ENCODE data around the gene B4GALNT2. TPM values are rescaled to one million over a fixed set of nuclear protein-coding genes. Genes with fewer than 3 reads are reported as not detected.
A peak's percentile ranks its signal among the peaks of the same experiment; 100 is the strongest.
"Not testable (repeated sequence)": the region's sequence is repeated elsewhere in the genome, so short reads cannot be mapped to it uniquely, and the experiment has no call there.

B4GALNT2 gene
- total RNA-seq, 1 donor from 2014 or later, result 0.98 TPM

DNA sequence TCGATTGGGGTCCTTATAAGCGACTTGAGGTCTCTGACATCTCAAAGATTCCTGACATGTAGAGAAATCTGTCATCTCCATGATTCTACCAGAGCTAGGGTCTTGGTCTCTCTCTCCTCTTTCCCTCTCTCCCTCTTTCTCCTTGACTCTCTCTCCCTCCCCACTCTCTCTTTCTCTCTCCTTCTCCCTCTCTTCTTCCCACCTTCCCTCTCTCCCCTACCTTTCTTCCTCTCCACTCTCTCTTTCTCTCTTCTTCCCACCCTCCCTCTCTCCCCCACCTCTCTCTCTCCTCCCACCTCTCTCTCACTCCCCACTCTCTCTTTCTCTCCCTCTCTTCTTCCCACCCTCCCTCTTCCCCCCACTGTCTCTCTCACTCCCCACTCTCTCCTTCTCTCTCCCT lies 32.6 kb downstream of the B4GALNT2 start:
- no peaks in the 10 kb centered on the region for H3K9me3 Mint-ChIP-seq (ENCODE audit: unreplicated experiment)
- H3K4me1 Mint-ChIP-seq (ENCODE audit: low read depth, unreplicated experiment), result no peaks in the 10 kb centered on the region
- peaks cover 2% of the 10 kb centered on the region for H3K27me3 Mint-ChIP-seq (ENCODE audit: unreplicated experiment)
- no peak for DNase-seq
- no peaks in the 10 kb centered on the region for H3K36me3 Mint-ChIP-seq (ENCODE audit: unreplicated experiment)
- H3K4me3 Mint-ChIP-seq (ENCODE audit: unreplicated experiment), result no peak overlapping the region
- H3K27ac Mint-ChIP-seq (ENCODE audit: unreplicated experiment), result no peak overlapping the region
- TF ChIP-seq, protein P1, sequence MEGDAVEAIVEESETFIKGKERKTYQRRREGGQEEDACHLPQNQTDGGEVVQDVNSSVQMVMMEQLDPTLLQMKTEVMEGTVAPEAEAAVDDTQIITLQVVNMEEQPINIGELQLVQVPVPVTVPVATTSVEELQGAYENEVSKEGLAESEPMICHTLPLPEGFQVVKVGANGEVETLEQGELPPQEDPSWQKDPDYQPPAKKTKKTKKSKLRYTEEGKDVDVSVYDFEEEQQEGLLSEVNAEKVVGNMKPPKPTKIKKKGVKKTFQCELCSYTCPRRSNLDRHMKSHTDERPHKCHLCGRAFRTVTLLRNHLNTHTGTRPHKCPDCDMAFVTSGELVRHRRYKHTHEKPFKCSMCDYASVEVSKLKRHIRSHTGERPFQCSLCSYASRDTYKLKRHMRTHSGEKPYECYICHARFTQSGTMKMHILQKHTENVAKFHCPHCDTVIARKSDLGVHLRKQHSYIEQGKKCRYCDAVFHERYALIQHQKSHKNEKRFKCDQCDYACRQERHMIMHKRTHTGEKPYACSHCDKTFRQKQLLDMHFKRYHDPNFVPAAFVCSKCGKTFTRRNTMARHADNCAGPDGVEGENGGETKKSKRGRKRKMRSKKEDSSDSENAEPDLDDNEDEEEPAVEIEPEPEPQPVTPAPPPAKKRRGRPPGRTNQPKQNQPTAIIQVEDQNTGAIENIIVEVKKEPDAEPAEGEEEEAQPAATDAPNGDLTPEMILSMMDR (IDR thresholded peaks at IDR 0.05; ENCODE audit: partially characterized antibody, unreplicated experiment), result no peak

DNA sequence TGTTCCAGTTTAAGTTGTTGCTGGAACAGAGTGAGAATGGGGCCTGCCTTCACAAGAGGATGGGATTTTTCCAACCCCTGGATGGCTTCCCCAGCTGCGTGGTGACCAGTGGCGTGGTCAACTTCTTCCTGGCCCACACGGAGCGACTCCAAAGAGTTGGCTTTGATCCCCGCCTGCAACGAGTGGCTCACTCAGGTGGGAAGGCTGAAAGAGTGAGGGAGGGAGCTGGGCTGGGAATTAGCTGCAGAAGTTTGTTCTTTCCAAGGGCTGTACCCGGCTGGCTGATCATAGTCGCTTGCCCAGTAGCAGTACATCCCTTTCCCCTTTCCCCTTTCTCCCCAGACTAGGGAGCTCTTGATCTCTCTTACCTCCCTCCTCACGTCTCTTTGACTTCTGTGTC lies 36.1 kb downstream of the B4GALNT2 start:
- Mint-ChIP-seq H3K4me3 (ENCODE audit: unreplicated experiment) (no peak overlapping the region), H3K9me3 (ENCODE audit: unreplicated experiment) (no peaks in the 10 kb centered on the region), H3K4me1 (ENCODE audit: low read depth, unreplicated experiment) (no peaks in the 10 kb centered on the region), H3K27me3 (ENCODE audit: unreplicated experiment) (peaks cover 5% of the 10 kb centered on the region), H3K27ac (ENCODE audit: unreplicated experiment) (no peak overlapping the region), H3K36me3 (ENCODE audit: unreplicated experiment) (no peaks in the 10 kb centered on the region)
- no peak for DNase-seq
- TF ChIP-seq, protein P1 (IDR thresholded peaks at IDR 0.05; ENCODE audit: partially characterized antibody, unreplicated experiment), result no peak

DNA sequence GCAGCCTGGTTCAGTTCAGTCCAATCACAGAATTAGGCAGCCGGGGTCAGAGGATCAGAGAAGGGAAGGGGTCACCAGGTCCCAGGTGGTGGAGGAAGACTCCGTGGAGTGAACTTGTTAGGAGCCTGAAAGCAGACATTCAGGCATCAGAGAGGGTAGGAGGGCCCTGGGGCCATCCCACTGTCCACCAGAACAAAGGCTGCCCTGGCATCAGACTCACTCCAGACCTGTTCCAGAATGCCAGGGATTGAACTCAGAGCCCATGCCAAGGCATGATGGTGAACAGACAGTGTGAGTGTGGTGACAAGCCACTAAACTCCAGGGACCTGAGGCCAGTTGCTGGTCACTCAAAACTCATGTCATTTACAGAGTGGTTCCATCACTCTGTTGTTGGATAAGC lies 37.6 kb downstream of the B4GALNT2 start:
- DNase-seq, result no peak
- Mint-ChIP-seq H3K9me3 (ENCODE audit: unreplicated experiment) (peaks cover 2% of the 10 kb centered on the region), H3K4me3 (ENCODE audit: unreplicated experiment) (no peak overlapping the region), H3K27me3 (ENCODE audit: unreplicated experiment) (peaks cover 5% of the 10 kb centered on the region), H3K27ac (ENCODE audit: unreplicated experiment) (no peak overlapping the region), H3K4me1 (ENCODE audit: low read depth, unreplicated experiment) (no peaks in the 10 kb centered on the region), H3K36me3 (ENCODE audit: unreplicated experiment) (peaks cover 2% of the 10 kb centered on the region)
- TF ChIP-seq, protein P1 (IDR thresholded peaks at IDR 0.05; ENCODE audit: partially characterized antibody, unreplicated experiment), result no peak

DNA sequence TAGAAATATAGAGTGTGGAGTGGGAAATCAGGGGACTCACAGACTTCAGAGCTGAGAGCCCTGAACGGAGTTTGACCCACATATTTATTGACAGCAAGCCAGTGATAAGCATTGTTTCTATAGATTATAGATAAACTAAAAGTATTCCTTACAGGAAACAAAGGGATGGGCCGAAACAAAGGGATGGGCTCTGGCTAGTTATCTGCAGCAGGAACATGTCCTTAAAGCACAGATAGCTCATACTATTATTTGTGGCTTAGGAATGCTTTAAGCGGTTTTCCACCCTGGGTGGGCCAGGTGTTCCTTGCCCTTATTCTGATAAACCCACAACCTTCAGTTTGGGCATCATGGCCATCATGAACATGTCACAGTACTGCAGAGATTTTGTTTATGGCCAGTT lies 38.1 kb downstream of the B4GALNT2 start:
- not testable (repeated sequence) for H3K4me3 Mint-ChIP-seq (ENCODE audit: unreplicated experiment); H3K36me3 Mint-ChIP-seq (ENCODE audit: unreplicated experiment); H3K9me3 Mint-ChIP-seq (ENCODE audit: unreplicated experiment)

DNA sequence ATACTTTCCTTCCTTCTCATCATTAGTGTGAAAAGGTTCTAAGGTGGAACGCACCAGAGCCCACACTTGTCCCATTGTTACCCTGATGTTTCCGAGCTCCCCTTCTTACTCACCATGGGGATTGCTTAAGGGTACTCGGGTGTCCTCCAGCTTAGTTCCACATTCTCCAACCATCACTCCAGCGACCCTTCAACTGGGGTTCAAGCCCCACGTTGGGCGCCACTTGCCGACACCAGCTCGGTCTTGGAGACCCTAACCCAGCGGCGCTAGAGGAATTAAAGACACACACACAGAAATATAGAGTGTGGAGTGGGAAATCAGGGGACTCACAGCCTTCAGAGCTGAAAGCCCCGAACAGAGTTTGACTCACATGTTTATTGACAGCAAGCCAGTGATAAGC lies 43.4 kb downstream of the B4GALNT2 start:
- not testable (repeated sequence) for H3K4me3 Mint-ChIP-seq (ENCODE audit: unreplicated experiment); H3K27ac Mint-ChIP-seq (ENCODE audit: unreplicated experiment); H3K9me3 Mint-ChIP-seq (ENCODE audit: unreplicated experiment); H3K4me1 Mint-ChIP-seq (ENCODE audit: low read depth, unreplicated experiment); H3K27me3 Mint-ChIP-seq (ENCODE audit: unreplicated experiment); DNase-seq
- H3K36me3 Mint-ChIP-seq (ENCODE audit: unreplicated experiment), result peaks cover 12% of the 10 kb centered on the region

More for the DNA sequence above, 38.1 kb downstream of the B4GALNT2 start:
- not testable (repeated sequence) for H3K27me3 Mint-ChIP-seq (ENCODE audit: unreplicated experiment); H3K27ac Mint-ChIP-seq (ENCODE audit: unreplicated experiment); H3K4me1 Mint-ChIP-seq (ENCODE audit: low read depth, unreplicated experiment); DNase-seq

DNA sequence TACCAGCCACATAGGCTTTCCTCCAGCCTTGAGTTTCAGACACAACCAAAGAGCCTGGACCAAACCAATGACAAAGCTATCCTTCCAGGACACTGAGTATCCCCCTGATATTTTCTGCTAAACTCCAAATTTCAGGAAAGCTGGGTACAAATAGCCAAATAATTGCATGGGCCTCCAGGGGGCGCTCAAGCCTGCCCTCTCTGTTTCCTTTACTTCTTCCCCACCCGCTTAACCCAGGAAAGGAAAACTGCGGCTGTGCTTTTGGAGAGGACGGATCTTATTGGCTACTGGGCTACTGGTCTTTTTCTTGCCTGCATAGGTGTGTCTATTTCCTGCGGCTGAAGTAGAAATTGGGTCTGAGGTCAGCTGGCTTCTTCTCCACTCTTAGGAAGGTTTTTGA lies 47.7 kb downstream of the B4GALNT2 start:
- Mint-ChIP-seq H3K4me1 (ENCODE audit: low read depth, unreplicated experiment) (no peaks in the 10 kb centered on the region), H3K36me3 (ENCODE audit: unreplicated experiment) (peaks cover 9% of the 10 kb centered on the region), H3K27me3 (ENCODE audit: unreplicated experiment) (peaks cover 3% of the 10 kb centered on the region), H3K27ac (ENCODE audit: unreplicated experiment) (no peak overlapping the region), H3K9me3 (ENCODE audit: unreplicated experiment) (peaks cover 5% of the 10 kb centered on the region), H3K4me3 (ENCODE audit: unreplicated experiment) (no peak overlapping the region)
- peak; percentile 69 for DNase-seq
- TF ChIP-seq, protein P1 (IDR thresholded peaks at IDR 0.05; ENCODE audit: partially characterized antibody, unreplicated experiment), result peak; percentile 71

Measured in glutamatergic neuron (in vitro differentiated cells).